ENCODE measurements around the gene RPUSD2. TPM values are rescaled to one million over a fixed set of nuclear protein-coding genes. Genes with fewer than 3 reads are reported as not detected.

RPUSD2 gene
- total and polyA plus RNA-seq, 2 experiments from 2014 or later: 22.0 to 25.5 TPM

- H3K36me3 ChIP-seq (ENCODE audit: insufficient read depth): no peaks in the 10 kb centered on the region
- no peaks in the 10 kb centered on the region for H3K27me3 ChIP-seq (ENCODE audit: insufficient read depth)
- DNase-seq (ENCODE audit: low spot score) (peak; percentile 77), ATAC-seq (peak; percentile 81)
- no peak overlapping the region for H3K27ac Mint-ChIP-seq
- H3K9me3 Mint-ChIP-seq: no peaks in the 10 kb centered on the region
- no peaks in the 10 kb centered on the region for H3K36me3 Mint-ChIP-seq (ENCODE audit: low read depth)
- no peaks in the 10 kb centered on the region for H3F3A ChIP-seq (replicated peaks; ENCODE audit: low read depth)
- peaks cover 2% of the 10 kb centered on the region; the same call in 2 of the 3 replicates for H3K4me1 Mint-ChIP-seq
- no peak for TF ChIP-seq POLR2AphosphoS5 (IDR thresholded peaks at IDR 0.05; ENCODE audit: low read depth)
- TF ChIP-seq STAT1 (IDR thresholded peaks at IDR 0.05; ENCODE audit: unreplicated experiment): no peak
- TF ChIP-seq JUNB (IDR thresholded peaks at IDR 0.05; ENCODE audit: unreplicated experiment): no peak
- TF ChIP-seq EZH2 (IDR thresholded peaks at IDR 0.05; ENCODE audit: low read depth, unreplicated experiment): no peak
- TF ChIP-seq, protein P1, sequence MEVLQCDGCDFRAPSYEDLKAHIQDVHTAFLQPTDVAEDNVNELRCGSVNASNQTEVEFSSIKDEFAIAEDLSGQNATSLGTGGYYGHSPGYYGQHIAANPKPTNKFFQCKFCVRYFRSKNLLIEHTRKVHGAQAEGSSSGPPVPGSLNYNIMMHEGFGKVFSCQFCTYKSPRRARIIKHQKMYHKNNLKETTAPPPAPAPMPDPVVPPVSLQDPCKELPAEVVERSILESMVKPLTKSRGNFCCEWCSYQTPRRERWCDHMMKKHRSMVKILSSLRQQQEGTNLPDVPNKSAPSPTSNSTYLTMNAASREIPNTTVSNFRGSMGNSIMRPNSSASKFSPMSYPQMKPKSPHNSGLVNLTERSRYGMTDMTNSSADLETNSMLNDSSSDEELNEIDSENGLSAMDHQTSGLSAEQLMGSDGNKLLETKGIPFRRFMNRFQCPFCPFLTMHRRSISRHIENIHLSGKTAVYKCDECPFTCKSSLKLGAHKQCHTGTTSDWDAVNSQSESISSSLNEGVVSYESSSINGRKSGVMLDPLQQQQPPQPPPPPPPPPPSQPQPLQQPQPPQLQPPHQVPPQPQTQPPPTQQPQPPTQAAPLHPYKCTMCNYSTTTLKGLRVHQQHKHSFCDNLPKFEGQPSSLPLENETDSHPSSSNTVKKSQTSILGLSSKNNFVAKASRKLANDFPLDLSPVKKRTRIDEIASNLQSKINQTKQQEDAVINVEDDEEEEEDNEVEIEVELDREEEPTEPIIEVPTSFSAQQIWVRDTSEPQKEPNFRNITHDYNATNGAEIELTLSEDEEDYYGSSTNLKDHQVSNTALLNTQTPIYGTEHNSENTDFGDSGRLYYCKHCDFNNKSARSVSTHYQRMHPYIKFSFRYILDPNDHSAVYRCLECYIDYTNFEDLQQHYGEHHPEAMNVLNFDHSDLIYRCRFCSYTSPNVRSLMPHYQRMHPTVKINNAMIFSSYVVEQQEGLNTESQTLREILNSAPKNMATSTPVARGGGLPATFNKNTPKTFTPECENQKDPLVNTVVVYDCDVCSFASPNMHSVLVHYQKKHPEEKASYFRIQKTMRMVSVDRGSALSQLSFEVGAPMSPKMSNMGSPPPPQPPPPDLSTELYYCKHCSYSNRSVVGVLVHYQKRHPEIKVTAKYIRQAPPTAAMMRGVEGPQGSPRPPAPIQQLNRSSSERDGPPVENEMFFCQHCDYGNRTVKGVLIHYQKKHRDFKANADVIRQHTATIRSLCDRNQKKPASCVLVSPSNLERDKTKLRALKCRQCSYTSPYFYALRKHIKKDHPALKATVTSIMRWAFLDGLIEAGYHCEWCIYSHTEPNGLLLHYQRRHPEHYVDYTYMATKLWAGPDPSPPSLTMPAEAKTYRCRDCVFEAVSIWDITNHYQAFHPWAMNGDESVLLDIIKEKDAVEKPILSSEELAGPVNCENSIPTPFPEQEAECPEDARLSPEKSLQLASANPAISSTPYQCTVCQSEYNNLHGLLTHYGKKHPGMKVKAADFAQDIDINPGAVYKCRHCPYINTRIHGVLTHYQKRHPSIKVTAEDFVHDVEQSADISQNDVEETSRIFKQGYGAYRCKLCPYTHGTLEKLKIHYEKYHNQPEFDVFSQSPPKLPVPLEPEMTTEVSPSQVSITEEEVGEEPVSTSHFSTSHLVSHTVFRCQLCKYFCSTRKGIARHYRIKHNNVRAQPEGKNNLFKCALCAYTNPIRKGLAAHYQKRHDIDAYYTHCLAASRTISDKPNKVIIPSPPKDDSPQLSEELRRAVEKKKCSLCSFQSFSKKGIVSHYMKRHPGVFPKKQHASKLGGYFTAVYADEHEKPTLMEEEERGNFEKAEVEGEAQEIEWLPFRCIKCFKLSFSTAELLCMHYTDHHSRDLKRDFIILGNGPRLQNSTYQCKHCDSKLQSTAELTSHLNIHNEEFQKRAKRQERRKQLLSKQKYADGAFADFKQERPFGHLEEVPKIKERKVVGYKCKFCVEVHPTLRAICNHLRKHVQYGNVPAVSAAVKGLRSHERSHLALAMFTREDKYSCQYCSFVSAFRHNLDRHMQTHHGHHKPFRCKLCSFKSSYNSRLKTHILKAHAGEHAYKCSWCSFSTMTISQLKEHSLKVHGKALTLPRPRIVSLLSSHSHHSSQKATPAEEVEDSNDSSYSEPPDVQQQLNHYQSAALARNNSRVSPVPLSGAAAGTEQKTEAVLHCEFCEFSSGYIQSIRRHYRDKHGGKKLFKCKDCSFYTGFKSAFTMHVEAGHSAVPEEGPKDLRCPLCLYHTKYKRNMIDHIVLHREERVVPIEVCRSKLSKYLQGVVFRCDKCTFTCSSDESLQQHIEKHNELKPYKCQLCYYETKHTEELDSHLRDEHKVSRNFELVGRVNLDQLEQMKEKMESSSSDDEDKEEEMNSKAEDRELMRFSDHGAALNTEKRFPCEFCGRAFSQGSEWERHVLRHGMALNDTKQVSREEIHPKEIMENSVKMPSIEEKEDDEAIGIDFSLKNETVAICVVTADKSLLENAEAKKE (CRISPR knock-in tag; IDR thresholded peaks at IDR 0.05): no peak
- no peak for TF ChIP-seq NANOG (IDR thresholded peaks at IDR 0.05; ENCODE audit: borderline replicate concordance)
- no peak for TF ChIP-seq REST (IDR thresholded peaks at IDR 0.05; ENCODE audit: unreplicated experiment)
- TF ChIP-seq, protein P2, sequence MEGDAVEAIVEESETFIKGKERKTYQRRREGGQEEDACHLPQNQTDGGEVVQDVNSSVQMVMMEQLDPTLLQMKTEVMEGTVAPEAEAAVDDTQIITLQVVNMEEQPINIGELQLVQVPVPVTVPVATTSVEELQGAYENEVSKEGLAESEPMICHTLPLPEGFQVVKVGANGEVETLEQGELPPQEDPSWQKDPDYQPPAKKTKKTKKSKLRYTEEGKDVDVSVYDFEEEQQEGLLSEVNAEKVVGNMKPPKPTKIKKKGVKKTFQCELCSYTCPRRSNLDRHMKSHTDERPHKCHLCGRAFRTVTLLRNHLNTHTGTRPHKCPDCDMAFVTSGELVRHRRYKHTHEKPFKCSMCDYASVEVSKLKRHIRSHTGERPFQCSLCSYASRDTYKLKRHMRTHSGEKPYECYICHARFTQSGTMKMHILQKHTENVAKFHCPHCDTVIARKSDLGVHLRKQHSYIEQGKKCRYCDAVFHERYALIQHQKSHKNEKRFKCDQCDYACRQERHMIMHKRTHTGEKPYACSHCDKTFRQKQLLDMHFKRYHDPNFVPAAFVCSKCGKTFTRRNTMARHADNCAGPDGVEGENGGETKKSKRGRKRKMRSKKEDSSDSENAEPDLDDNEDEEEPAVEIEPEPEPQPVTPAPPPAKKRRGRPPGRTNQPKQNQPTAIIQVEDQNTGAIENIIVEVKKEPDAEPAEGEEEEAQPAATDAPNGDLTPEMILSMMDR (conservative IDR thresholded peaks at IDR 0.05; ENCODE audit: low read depth in 2 of 2): no peak
- TF ChIP-seq ETS1 (IDR thresholded peaks at IDR 0.05): no peak
- TF ChIP-seq ZNF114 (CRISPR knock-in tag; IDR thresholded peaks at IDR 0.05): no peak
- no peak for TF ChIP-seq ZNF331 (CRISPR knock-in tag; IDR thresholded peaks at IDR 0.05; ENCODE audit: low read depth)
- no peak for TF ChIP-seq CREB1 (CRISPR knock-in tag; IDR thresholded peaks at IDR 0.05; ENCODE audit: low read depth)
- no peak for TF ChIP-seq EZH2phosphoT487 (IDR thresholded peaks at IDR 0.05; ENCODE audit: unreplicated experiment)
- no peaks in the 10 kb centered on the region for H3K4me1 ChIP-seq (ENCODE audit: insufficient read depth)
- no peak overlapping the region for H3K4me3 ChIP-seq
- H3K4me2 ChIP-seq: no peak overlapping the region
- no peaks in the 10 kb centered on the region for H3K9me2 ChIP-seq (ENCODE audit: insufficient read depth)
- no peak overlapping the region for H2AFZ ChIP-seq
- no peaks in the 10 kb centered on the region for H3K27me3 Mint-ChIP-seq (ENCODE audit: insufficient read depth, low read depth, poor library complexity)
- no peaks in the 10 kb centered on the region for H3K79me2 ChIP-seq (replicated peaks; ENCODE audit: insufficient read depth)
- H3K27ac ChIP-seq (ENCODE audit: low read depth): no peak overlapping the region
- H3K4me3 Mint-ChIP-seq: no peak overlapping the region
- no peaks in the 10 kb centered on the region for H4K20me1 ChIP-seq (replicated peaks; ENCODE audit: insufficient read depth)
These were observed 13.7 kb downstream of the RPUSD2 start for GRCh38 chr15:40582726-40583246.
